HG02973 (cell line): ENCODE results near the gene PCGF1.
A peak's percentile ranks its signal among the peaks of the same experiment; 100 is the strongest.

Experiments
- ATAC-seq: cut with Tn5 transposase; IDR thresholded peaks from one replicate; pipeline ENCODE4 v1.9.1; 2021; ENCODE audit warnings: moderate library complexity; ENCODE audit not compliant: unreplicated experiment

Gene PCGF1

GRCh38 chr2:74537140-74537539 lies 29.6 kb upstream of the PCGF1 start:
- ATAC-seq = no peak

DNA sequence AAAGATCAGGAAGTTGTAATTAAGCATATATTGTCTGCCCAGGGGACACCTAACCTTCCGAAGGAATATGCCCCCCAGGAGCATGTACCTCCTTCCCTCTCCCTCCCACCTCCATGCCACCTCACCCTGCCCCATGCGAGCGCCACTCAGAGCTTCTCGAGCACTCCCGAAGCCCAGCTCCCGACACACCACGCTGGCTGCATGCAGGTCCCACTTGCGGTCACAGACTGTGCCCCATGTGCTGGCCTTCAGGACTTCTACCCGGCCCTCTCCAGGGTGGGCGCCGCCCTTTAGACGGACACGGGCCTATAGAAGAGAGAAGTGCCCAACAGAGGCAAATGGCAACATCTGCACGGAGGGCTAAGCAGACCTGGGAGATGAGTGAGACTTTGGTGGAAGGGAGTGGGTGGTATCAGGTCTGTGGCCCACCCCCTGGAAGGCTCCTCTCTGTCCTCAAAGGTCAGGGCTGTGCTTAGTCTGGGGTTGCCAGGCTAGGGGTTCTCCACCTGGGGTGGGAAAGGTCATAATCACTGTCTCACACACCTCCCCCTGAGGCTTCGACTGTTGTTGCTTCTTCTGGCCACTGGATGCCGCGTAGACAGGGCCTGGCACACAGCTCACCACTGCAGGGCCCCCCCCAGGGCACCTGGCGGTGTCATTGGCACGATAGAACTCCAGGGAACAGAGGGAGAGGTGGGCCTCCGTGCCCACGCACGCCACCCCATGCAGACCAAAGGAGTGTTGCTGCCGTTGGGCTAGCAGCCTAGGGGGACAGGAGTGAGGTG lies 28.9 kb upstream of the PCGF1 start:
- ATAC-seq = no peak

- no peak for ATAC-seq
These were observed 28.0 kb upstream of the PCGF1 start for GRCh38 chr2:74535440-74535965.

GRCh38 chr2:74534411-74534810 lies 26.9 kb upstream of the PCGF1 start:
- ATAC-seq = no peak

DNA sequence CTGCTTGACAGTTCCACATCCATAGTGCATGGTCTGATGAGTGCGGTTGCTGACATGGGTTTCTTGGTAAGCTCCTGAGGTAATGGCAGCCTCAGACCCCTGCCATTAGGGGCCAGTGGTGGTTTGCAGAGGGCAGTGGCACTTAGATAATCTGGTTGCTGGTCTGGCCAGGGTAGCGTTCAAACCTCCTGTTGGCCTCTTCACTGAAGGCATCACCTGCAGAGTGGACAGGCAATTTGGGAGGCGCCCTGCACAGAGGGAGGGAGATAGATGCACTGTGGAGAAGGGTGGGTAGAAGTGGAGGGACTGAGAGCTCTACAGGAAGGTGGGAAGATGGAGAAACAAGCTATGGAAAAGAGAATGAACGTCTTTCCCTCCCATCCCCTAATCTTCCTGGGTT lies 26.0 kb upstream of the PCGF1 start:
- no peak for ATAC-seq

GRCh38 chr2:74532222-74532621 lies 24.7 kb upstream of the PCGF1 start:
- ATAC-seq = no peak

DNA sequence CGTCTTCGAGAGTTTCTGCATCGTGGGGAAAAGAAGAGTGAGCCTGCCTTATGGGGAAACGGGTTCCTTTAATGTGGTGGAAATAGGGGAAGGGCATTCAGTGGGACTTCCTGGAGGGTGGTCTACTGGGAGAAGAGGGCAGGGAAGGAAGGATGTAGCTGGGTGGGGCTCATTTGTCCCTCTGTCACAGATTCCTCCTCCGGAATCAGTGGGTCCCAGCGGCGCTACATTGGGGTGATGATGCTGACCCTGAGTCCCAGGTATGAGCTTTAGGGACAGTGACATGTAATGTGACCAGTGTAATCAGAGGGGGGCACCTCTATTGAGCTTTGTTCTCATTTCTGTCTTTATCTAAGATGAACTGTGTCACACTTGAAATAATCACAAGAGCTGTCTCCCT lies 24.2 kb upstream of the PCGF1 start:
- ATAC-seq = no peak

DNA sequence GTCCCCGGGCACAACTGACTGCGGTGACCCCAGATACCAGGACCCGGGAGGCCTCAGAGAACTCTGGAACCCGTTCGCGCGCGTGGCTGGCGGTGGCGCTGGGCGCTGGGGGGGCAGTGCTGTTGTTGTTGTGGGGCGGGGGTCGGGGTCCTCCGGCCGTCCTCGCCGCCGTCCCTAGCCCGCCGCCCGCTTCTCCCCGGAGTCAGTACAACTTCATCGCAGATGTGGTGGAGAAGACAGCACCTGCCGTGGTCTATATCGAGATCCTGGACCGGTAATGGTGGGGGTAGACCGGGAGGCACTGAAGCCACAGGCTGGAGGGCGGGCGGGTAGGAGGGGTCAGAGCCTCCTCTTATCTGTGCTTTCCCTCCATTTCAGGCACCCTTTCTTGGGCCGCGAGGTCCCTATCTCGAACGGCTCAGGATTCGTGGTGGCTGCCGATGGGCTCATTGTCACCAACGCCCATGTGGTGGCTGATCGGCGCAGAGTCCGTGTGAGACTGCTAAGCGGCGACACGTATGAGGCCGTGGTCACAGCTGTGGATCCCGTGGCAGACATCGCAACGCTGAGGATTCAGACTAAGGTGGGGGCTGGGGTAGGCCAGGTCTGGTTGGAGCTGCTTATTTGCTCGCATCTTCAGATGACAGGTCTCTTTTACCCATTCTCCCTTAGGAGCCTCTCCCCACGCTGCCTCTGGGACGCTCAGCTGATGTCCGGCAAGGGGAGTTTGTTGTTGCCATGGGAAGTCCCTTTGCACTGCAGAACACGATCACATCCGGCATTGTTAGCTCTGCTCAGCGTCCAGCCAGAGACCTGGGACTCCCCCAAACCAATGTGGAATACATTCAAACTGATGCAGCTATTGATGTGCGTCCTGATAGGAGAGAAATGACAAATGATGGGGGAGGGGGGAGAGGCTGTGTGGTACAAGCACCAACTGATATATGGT lies 23.0 kb upstream of the PCGF1 start:
- peak; percentile 36 for ATAC-seq

- ATAC-seq = peak; percentile 79
These were observed 22.1 kb upstream of the PCGF1 start, which contains the start of the genes AUP1 and HTRA2 for GRCh38 chr2:74529357-74530238. AUP1 (minus strand) TSS chr2:74529706; CDS start chr2:74529629, 77 bp downstream. HTRA2 (plus strand) TSS chr2:74529933; CDS start chr2:74530007, 74 bp downstream.

DNA sequence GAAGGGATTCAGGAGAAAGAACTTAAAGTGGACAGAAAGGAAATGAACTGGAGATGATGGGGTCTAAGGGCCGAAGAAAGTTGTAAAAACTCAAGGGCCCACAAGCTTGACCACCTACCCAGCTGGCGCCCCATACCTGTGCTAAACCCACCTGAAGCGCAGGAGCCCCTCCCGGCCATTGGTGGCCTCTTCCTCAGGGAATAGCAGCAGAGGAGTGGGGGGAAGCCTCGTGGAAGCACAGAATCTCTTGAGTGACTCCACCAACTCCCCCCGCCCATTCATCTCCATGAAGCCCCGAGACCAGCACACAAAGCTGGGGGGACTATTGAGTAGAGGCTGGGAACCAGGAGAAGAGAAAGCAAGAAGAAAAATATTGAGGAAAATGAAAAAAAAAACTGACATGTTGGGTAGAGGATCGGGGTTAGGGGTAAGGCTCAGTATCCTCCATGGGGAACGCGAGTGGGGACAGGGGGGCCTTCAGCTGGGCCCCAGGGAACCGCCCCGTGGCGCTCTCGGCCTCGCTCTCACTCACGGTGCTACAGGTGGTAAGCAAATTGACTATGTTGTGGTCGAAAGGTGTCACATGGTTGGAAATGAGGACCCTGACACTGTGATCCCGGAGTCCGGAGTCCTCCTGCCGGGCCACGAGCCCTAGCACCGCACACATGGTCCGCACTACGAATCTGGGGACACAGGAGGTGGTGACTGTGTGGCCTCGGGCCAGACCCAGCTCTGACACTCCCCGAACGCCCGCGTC lies 21.3 kb upstream of the PCGF1 start:
- peak; percentile 2 for ATAC-seq

- ATAC-seq = no peak
These were observed 20.2 kb upstream of the PCGF1 start for GRCh38 chr2:74527741-74528140.

- no peak for ATAC-seq
These were observed 19.2 kb upstream of the PCGF1 start for GRCh38 chr2:74526649-74527230.

DNA sequence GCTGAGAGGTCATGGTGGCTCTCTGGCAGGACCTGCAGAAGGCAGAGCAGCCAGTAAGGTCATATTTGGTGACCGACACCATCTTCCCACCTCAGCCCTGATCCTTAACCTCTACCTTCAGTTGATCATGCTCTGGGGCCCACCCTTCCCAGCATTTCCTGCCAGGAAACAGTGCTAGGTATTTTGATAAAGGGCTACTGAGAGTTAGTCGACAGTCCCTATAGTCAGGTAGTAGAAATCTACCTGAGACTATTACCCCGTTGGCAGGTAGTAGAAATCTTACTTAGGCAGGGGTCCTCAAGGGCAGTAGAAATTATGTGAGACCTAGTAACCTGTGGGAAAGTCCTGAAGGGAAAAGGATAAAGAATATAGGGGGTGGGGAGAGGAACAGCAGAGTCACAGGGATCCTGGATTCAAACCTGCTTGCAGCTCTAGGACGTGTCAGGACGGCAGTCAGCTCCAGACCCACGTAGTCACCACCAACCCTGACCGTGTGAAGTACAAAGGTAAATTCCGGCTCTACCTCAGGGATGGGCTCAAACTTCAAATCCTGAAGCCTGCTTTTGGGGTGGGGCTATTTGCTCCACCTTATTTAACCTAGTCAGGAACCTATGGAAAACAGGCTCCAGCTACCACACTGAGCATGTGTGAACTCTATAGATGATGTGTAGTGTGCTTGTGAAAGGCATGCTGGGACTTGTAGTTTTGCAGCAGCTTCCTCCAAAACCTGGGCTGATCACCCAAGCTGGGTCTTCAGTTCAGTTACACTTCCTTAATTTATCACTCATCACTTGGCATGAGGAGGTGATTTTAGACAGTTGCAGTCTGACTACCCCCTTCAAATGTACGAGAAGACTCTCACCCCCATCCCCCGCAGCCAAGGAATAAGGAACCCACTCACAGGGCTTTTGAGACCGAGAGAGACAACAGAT lies 18.5 kb upstream of the PCGF1 start, which contains the start of gene DQX1:
Gene DQX1, minus strand, starts transcription at position 515 of the 932 bp plus-strand sequence. Its CDS starts 502 bp downstream, at position 13.
- ATAC-seq = no peak

- no peak for ATAC-seq
These were observed 17.6 kb upstream of the PCGF1 start for GRCh38 chr2:74524955-74525716.

GRCh38 chr2:74524005-74524404 lies 16.5 kb upstream of the PCGF1 start:
- no peak for ATAC-seq

DNA sequence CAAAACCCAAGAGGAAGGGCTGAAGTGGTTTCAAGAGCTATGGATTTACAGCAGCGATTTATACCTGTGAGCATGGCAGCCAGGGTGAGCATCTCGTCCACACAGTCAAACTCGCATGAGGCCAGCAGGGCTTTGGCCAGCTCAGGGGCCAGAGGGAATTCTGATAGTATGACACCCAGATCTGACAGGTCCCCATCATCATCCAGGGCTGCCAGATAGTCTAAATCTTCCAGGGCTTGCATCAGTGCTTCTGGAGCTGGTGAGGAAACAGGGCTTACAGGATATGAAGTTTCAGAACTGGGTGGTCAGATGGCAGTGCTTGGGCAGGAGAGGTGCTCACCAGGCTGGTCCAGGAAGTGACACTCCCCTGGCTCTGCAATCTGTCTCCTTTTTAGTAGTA lies 15.0 kb upstream of the PCGF1 start:
- ATAC-seq = no peak

GRCh38 chr2:74516650-74517049 lies 9.2 kb upstream of the PCGF1 start:
- ATAC-seq = no peak
